ENCODE measurements around the gene ZNF496.

DNA sequence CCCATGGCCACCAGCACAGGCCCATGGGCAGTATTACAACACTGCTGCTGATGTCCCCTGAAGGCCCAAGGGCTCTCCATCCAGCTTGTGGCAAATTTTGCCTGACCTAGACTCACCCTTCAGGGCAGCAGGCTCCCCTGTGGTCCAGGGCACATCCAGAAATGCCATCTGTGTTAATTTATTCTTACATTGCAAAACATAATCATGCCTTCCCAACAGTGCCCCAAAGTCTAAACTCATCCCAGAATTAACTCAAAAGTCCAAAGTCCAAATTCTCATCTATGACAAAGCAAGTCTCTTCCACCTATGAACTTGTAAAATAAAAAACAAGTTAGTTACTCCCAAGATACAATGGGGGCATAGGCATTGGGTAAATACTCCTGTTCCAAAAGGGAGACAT is 62.5 kb downstream of the ZNF496 start:
- no peak for TF ChIP-seq POLR2A (IDR thresholded peaks at IDR 0.05)
- TF ChIP-seq, protein P1, sequence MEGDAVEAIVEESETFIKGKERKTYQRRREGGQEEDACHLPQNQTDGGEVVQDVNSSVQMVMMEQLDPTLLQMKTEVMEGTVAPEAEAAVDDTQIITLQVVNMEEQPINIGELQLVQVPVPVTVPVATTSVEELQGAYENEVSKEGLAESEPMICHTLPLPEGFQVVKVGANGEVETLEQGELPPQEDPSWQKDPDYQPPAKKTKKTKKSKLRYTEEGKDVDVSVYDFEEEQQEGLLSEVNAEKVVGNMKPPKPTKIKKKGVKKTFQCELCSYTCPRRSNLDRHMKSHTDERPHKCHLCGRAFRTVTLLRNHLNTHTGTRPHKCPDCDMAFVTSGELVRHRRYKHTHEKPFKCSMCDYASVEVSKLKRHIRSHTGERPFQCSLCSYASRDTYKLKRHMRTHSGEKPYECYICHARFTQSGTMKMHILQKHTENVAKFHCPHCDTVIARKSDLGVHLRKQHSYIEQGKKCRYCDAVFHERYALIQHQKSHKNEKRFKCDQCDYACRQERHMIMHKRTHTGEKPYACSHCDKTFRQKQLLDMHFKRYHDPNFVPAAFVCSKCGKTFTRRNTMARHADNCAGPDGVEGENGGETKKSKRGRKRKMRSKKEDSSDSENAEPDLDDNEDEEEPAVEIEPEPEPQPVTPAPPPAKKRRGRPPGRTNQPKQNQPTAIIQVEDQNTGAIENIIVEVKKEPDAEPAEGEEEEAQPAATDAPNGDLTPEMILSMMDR (IDR thresholded peaks at IDR 0.05), result no peak
